SHP77 treated with DMSO at 0.1 percent for 48 hours (cell line): ENCODE measurements around the gene TRAPPC12.
"Not testable (repeated sequence)": the region's sequence is repeated elsewhere in the genome, so short reads cannot be mapped to it uniquely, and the experiment has no call there.

Source experiments
- DNase-seq: peaks from one replicate; lab custom pipeline; 2025; lab: John Stamatoyannopoulos, UW

Gene TRAPPC12

DNA sequence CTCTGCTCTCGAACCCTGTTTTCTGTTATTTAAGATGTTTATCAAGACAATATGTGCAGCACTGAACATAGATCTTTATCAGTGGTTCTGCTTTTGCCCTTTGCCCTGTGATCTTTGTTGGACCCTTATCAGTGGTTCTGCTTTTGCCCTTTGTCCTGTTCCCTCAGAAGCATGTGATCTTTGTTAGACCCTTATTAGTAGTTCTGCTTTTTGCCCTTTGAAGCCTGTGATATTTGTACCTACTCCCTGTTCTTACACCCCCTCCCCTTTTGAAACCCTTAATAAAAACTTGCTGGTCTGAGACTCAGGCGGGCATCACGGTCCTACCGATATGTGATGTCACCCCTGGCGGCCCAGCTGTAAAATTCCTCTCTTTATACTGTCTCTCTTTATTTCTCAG, 135.9 kb downstream of the TRAPPC12 start:
- not testable (repeated sequence) for DNase-seq

DNA sequence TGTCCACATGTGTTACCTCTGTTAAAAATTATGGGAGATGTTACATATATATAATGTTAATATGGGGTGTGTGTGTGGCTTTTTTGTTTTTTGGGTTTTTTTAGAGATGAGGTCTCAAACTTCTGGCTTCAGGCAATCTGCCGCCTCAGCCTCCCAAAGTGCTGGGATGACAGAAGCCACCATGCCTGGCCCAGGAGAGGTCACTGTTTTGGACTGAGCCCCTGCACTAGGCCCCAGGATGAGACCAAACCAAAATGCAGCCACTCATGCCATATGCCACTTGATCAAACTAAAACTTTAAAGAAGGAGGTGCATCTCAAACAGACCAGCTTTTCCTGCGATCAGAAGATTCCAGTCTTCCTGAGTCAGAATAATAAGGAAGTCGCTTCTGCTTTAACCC, 137.3 kb downstream of the TRAPPC12 start:
- no peak for DNase-seq

DNA sequence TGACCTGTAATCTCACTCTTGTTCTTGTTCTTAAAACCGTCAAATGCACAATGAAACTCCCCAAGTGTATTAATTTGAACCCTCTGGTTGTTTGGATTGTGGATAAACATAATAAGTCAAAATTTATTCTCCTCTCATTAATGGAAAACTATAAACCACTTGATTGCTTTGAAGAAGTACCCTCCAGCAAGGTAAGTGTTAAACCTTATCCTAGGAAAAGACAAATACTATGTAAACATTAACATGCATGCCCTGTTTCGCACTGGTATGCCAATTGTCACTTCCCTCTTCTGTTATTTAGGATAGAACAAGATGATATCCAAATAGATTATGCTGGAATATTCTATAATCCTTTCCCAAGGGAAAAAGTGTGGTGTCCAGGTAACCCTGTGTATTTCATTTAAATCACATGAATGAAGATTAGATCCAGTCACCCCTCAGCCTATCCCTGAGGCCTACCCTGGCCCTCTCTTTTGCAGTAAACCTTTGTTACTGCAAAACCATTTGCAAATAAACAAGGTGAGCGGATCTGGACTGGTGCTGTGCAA, 138.5 kb downstream of the TRAPPC12 start:
- no peak for DNase-seq

DNA sequence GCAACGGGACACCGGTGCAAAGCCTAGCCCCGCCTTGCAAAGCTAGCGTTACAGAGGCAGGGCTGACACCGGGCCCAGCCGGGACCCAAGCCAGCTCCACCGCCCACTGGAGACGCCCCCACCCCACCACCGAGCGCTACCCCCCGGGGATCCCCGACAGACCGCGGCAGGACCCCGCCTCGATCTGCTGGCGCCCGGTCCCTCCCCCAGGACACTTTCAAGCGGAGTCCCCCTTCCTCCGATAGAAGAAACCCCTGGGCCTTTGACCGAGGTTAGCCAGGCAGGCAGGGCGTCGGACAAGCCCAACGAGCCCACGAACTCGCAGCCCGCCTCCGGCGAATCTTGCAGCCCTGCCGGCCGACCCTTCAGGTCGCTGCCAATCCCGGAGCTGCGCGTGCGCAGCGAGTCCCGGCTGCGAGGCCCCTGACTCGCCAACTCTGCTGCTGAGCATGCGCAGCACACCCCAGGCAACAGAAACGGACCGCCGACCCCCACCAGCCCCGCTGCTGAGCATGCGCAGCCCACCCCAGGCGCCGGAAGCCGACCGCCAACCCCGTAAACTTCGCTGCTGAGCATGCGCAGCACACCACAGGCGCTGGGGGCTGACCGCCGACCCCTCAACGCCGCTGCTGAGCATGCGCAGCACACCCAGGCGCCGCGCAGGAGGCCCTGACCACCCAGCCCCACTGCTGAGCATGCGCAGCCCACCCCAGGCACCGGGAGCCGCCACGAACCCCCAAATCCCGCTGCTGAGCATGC, 139.2 kb downstream of the TRAPPC12 start:
- DNase-seq: peak; percentile 96

DNA sequence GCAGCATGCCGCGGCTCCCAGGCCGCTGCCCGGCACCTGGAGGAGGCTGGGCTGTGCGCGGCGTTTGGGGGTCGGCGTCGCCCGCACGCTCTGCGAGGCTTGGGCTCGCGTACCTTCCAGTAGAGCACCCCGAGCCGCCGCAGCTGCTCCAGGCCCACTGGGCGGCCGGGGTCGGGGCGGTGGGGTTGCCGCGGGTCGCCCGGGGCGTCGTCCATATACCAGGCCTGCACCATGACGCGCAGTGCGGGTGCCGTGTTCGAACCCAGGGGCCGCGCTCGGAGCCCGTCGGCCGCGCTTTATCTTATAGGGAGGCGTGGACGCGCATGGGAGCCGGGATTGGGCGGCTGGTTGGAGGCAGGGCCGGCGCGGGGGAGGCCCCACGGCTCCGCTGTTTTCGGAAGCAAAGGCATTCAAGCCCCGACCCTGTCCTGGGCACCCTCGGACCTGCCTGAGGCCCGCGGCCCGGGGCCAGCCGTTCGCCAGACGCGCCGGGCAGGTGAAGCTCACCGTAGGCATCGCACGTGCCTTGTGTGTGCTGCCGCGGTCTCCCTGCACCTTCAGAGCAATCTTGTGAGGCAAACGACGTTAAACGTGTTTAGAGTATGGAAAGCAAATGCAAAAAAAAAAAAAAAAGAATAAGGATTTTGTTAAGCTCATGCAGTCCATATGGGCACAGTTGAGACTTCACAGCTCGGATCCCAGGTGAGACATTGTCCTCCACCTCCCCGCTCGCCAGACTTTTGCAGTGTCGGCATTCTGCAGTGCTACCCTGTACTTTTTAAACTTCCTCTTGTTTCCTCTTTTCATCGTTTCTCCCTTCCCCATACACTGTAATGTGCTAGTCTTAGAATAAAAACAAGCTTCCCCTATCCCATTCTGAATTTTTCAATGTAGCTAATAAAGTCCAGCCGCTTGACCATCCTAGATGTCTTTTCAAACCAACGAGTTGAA, 140.0 kb downstream of the TRAPPC12 start, which contains the start of gene ADI1:
Gene ADI1, minus strand, starts transcription at position 277 of the 951 bp plus-strand sequence. Its CDS starts 44 bp downstream, at position 233.
- peak; percentile 68 for DNase-seq

DNA sequence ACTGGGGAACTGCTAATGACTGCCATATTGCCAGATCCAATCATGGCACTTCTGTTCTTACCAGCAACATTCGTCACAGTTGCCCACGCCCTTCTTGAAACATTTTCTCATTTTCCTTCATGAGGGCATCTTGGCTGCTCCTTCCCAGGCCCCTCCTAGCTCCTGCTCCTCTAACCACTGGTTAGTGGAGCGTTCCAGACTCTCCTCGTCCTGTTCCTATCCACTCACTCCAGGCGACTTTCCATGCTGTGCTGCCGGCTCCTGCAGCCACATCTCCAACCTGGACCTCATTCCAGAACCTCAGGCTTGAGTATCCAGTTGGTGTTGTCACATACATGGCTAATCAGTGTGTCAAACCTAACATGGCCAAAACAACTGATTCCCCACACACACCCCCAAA, 141.1 kb downstream of the TRAPPC12 start:
- DNase-seq: no peak

DNA sequence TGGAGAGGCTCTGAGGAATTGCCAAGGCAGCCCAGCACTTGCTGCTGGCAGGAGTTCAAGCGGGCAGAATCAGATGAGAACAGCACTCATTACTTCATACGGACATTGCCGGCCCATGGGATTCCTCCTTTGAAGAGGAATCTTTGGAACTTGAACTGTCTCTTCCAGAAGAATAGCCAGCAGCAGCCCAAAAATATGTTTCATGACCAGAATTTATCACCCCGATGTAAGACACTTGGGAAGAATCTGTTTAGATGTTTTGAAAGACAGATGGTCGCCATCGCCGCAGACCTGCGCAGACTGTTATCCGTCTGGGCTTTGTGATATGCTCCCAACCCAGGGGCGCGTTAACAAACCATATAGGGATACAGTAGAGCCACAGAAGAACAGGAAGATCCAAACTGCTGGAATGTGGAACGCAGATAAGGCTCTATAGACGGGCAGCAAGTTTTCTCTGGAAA, 143.5 kb downstream of the TRAPPC12 start:
- no peak for DNase-seq

DNA sequence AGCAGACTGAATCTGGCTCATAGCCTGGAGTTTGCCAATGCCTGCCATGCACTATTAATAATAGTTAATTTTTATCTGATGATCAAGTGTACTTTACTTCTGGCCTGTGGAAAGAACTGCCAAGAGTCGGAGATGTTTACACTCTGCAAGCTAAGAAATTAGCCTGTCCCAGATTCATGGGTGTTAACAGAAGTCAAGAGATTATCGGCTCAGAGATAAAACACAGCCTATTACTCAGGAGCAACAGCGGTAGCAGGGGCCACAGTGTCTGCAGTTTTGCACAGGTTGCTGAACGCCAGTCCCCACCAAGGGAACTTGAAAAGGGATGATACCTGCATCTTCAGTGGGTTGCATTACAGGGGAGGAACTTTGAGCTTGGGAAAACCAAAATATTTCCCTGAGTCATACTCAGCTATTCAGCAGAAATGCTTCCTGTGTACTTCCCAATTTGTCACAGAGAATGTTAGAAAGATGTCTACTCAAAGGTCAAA, 144.1 kb downstream of the TRAPPC12 start:
- no peak for DNase-seq

DNA sequence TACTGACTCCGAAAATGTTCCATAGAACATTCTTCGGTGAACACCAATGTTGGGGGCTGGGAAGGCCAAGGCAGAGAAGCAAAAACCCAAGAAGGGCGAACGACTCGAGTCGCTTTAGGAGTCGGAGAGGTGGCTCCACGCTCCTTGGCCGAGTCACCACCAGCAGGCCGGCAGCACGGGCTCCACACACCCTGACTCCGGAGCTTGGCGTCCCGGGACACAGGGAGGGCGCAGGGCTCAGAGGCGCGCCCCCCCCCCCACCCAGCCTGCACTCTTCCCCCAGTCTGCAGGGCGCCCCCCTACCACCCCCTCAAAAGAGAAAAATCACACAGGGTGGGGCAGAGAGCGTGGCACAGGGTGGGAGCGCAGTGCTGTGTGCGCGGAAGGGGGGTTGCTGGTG, 147.4 kb downstream of the TRAPPC12 start:
- DNase-seq: no peak

DNA sequence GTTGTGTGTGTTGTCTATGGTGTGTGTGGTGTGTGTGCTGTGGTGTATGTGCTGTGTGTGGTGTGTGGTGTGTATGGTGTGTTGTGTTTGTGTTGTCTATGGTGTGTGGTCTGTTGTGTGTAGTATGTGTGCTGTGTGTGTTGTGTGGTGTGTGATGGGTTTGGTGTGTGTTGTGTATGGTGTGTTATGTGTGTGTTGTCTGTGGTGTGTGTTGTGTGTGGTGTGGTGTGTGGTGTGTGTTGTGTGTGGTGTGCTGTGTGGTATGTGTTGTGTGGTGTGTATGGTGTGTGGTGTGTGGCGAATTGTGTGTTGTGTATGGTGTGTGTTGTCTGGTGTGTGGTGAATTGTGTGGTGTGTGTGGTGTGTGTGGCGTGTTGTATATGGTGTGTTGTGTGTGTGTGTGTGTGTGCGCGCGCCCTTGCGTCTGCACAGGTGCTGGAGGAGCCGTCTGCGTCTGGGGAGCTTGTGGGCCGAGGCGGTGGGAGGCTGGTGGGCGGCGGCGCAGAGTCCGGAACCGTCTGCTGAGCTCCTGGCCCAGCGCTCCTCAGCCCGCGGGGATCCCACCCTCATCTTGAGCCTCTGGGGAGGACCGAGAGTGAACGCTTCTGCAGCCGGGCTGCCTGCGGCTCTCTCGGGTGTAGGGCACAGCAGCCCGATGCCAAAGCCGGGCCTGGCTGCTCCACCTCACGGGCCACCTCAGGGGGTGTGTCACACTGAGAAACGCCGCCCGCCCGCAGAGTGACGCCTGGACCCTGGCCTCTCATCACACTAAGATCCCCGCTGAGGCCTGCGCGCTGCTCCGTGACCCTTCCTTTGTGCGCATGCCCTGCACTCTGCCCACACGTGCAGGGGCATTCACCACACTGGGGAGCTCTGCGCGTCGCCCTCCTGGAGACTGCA, 148.6 kb downstream of the TRAPPC12 start:
- no peak for DNase-seq
